HepG2 (cell line): Measurements from ENCODE around the gene ID4. TPM values are rescaled to one million over a fixed set of nuclear protein-coding genes. Genes with fewer than 3 reads are reported as not detected.

Experiments used
- ATAC-seq: fragments of 200-7000 bp; cut with Tn5 transposase; 3 replicates; pipeline ENCODE4 v1.9.1; 2020; ENCODE audit warnings: mild to moderate bottlenecking, moderate library complexity
- Bru-seq: library from RNA; stranded (reverse); fragments of 400-500 nt; gene quantifications from one replicate; lab custom pipeline; 2021; lab: Mats Ljungman, UMichigan
- BruChase-seq, 2 experiments: library from RNA; stranded (reverse); fragments of 400-500 nt; gene quantifications; one replicate each; lab custom pipeline; 2021; lab: Mats Ljungman, UMichigan
- BruUV-seq: library from RNA; stranded (reverse); fragments of 400-500 nt; replicated peaks from 2 replicates; lab custom pipeline; 2021; lab: Mats Ljungman, UMichigan
- CTCF ChIA-PET: fragments of 300-600 bp; formaldehyde crosslinking; extraction: SDS; loops from one replicate; lab custom pipeline; 2021; ENCODE audit warnings: low total read pairs, inconsistent platforms, low intra/inter-chr PET ratio; lab: Yijun Ruan, JAX
- POLR2A ChIA-PET: fragments of 350-600 bp; sonication (Branson Sonifier 250); formaldehyde crosslinking; loops from one replicate; lab custom pipeline; 2020; ENCODE audit warnings: antibody characterized with exemption, inconsistent platforms; lab: Yijun Ruan, JAX
- DNase-seq: peaks from one replicate; pipeline ENCODE4 v3.0.0-alpha.2; 2015; ENCODE audit warnings: low spot score
- FAIRE-seq: peaks from 3 replicates; lab custom pipeline; 2011; peaks lifted over from hg19 to GRCh38; lab: Jason Lieb, UNC
- H2AFZ ChIP-seq: one replicate; pipeline ENCODE4 v1.6.1; 2011; ENCODE audit warnings: low read length, inconsistent platforms
- H3K27ac ChIP-seq: fragments of 300-600 bp; 3 replicates; pipeline ENCODE4 v1.8.0; 2011; ENCODE audit warnings: mixed run types, mild to moderate bottlenecking, mixed read lengths, low read length, inconsistent platforms; ENCODE audit not compliant: insufficient read depth; ENCODE audit errors: extremely low read length
- H3K27me3 ChIP-seq, 2 experiments: fragments of 200-600 bp in 1 of 2; 2 replicates in 1 of 2; 3 replicates in 1 of 2; pipeline versions ENCODE4 v1.6.0 to v1.8.0; 2011; ENCODE audit warnings: low read length in 2 of 2, mild to moderate bottlenecking in 2 of 2, moderate library complexity in 2 of 2, inconsistent platforms in 1 of 2; ENCODE audit not compliant: insufficient read depth in 2 of 2, control insufficient read depth in 1 of 2
- H3K36me3 ChIP-seq, 2 experiments: fragments of 200-600 bp in 1 of 2; replicated peaks in 1 of 2; 2 replicates in 1 of 2; 3 replicates in 1 of 2; pipeline versions ENCODE4 v1.5.1 to v1.8.0; 2011; ENCODE audit warnings: low read length in 2 of 2, inconsistent platforms in 1 of 2; ENCODE audit not compliant: insufficient read depth in 2 of 2, control insufficient read depth in 1 of 2
- H3K4me1 ChIP-seq: 2 replicates; pipeline ENCODE4 v1.5.1; 2012; ENCODE audit warnings: low read length, inconsistent platforms; ENCODE audit not compliant: insufficient read depth
- H3K4me2 ChIP-seq: 2 replicates; pipeline ENCODE4 v1.6.0; 2011; ENCODE audit warnings: low read depth, low read length, inconsistent platforms
- H3K4me3 ChIP-seq, 3 experiments: fragments of 200-600 bp in 1 of 3; sonication (generic), shearing (Covaris generic) in 1 of 3; replicated peaks in 1 of 3; 2 replicates each; pipeline ENCODE4 v1.5.1; 2011 to 2016; ENCODE audit warnings: low read length in 3 of 3, inconsistent platforms in 2 of 3, low read depth in 2 of 3, mild to moderate bottlenecking in 2 of 3, control low read depth in 1 of 3, mixed read lengths in 1 of 3; ENCODE audit not compliant: insufficient read depth in 1 of 3
- H3K79me2 ChIP-seq: one replicate; pipeline ENCODE4 v1.6.1; 2011; ENCODE audit warnings: low read length, inconsistent platforms; ENCODE audit not compliant: insufficient read depth
- H3K9ac ChIP-seq: 2 replicates; pipeline ENCODE4 v1.6.0; 2011; ENCODE audit warnings: mild to moderate bottlenecking, low read depth, low read length, inconsistent platforms; ENCODE audit not compliant: insufficient read depth
- H3K9me3 ChIP-seq: 2 replicates; pipeline ENCODE4 v1.5.1; 2012; ENCODE audit warnings: mild to moderate bottlenecking, low read length
- H4K20me1 ChIP-seq: 2 replicates; pipeline ENCODE4 v1.6.0; 2011; ENCODE audit warnings: inconsistent platforms, mild to moderate bottlenecking, low read length, moderate library complexity; ENCODE audit not compliant: insufficient read depth
- HMGA1 ChIP-seq: sonication (generic); formaldehyde crosslinking; conservative IDR thresholded peaks from 2 replicates; pipeline ENCODE4 v1.4.0; 2020; ENCODE audit warnings: missing genetic modification reagents
- ZNF280D ChIP-seq: sonication (generic); formaldehyde crosslinking; IDR thresholded peaks from 2 replicates; pipeline ENCODE4 v1.5.1; 2020; ENCODE audit warnings: mild to moderate bottlenecking, missing genetic modification reagents
- ZNF674 ChIP-seq: sonication (generic); formaldehyde crosslinking; IDR thresholded peaks from 2 replicates; pipeline ENCODE4 v1.5.0; 2020; ENCODE audit warnings: low read depth, mild to moderate bottlenecking, missing genetic modification reagents
- WGBS: methylation state at CpG from one replicate; pipeline ENCODE4 v1.1.6; 2017; ENCODE audit warnings: low lambda C conversion rate; 5-methylcytosine and 5-hydroxymethylcytosine counted together
- in situ Hi-C: cut with HindIII; loops from 2 replicates; pipeline ENCODE4 v1.10.0; 2017; ENCODE audit warnings: low pct_unique_long_range_greater_than_20kb; ENCODE audit not compliant: extremely low pct_ligation_motif_present
- intact Hi-C: fragments of 100-400 bp; cut with micrococcal nuclease; formaldehyde crosslinking; loops from one replicate; pipeline ENCODE4 v1.10.0; 2022; ENCODE audit not compliant: unreplicated experiment
- long read RNA-seq, 2 experiments: library from RNA in 1 of 2; library from polyadenylated mRNA in 1 of 2; stranded (forward) in 1 of 2; unstranded in 1 of 2; transcript quantifications; one replicate each; pipeline ENCODE4 v2.0.0, GENCODE V29; 2019 to 2022
- polyA minus RNA-seq, 3 experiments: library from RNA; depleted of rRNA, polyadenylated mRNA; stranded (reverse); fragments of >200 nt; gene quantifications; 2 replicates each; pipeline ENCODE4 v1.2.3, GENCODE V29; 2011; ENCODE audit warnings: low replicate concordance in 1 of 3
- polyA plus RNA-seq, 8 experiments: library from polyadenylated mRNA; depleted of rRNA in 3 of 8; stranded (reverse) in 7 of 8; unstranded in 1 of 8; fragments of >200 nt; fragmentation: Illumina TruSeq in 4 of 8; extraction: Trizol in 4 of 8; gene quantifications; 2 replicates each; pipeline versions ENCODE4 v1.2.1 to v1.2.3, GENCODE V29; 2011 to 2016; ENCODE audit warnings: low read depth in 4 of 8, missing spikeins in 1 of 8, mixed read lengths in 1 of 8; ENCODE audit not compliant: insufficient read depth in 1 of 8
- total RNA-seq, 5 experiments: library from RNA; depleted of rRNA; stranded (reverse); fragments of >200 nt; fragmentation: Illumina TruSeq; extraction: Trizol; gene quantifications; 2 replicates each; pipeline ENCODE4 v1.2.3, GENCODE V29; 2016; ENCODE audit warnings: low read depth in 1 of 5
- TF ChIP-seq, protein P1 (sequence below): sonication (generic); formaldehyde crosslinking; IDR thresholded peaks from 2 replicates; pipeline ENCODE4 v1.4.0; 2020; ENCODE audit warnings: missing genetic modification reagents
- TF ChIP-seq, protein P2 (sequence below): sonication (generic); formaldehyde crosslinking; IDR thresholded peaks from 2 replicates; pipeline ENCODE4 v1.4.0; 2020; ENCODE audit warnings: missing genetic modification reagents

The ID4 gene
- 0.44 and 0.60 TPM in 2 replicates for total RNA-seq (2016; rRNA removed; fragmentation: Illumina TruSeq; extraction: Trizol)
- 0.44 and 0.71 TPM in 2 replicates for total RNA-seq (2016; cell fraction: cytosol; rRNA removed; fragmentation: Illumina TruSeq; extraction: Trizol; ENCODE audit: low read depth)
- 0.45 and 0.65 TPM in 2 replicates for total RNA-seq (2016; cell fraction: insoluble cytoplasmic fraction; rRNA removed; fragmentation: Illumina TruSeq; extraction: Trizol)
- total RNA-seq (2016; cell fraction: membrane; rRNA removed; fragmentation: Illumina TruSeq; extraction: Trizol), result 0.52 and 0.74 TPM in 2 replicates
- 0.53 and 0.56 TPM in 2 replicates for total RNA-seq (2016; cell fraction: nucleus; rRNA removed; fragmentation: Illumina TruSeq; extraction: Trizol)
- 0.05 and 0.20 TPM in 2 replicates for polyA plus RNA-seq (2011; rRNA removed)
- polyA plus RNA-seq (2011; cell fraction: cytosol; rRNA removed), result 0.05 and 0.09 TPM in 2 replicates
- polyA plus RNA-seq (2011; cell fraction: nucleus; rRNA removed), result 0.09 and 0.18 TPM in 2 replicates
- 0.12 and 0.30 TPM in 2 replicates for polyA plus RNA-seq (2012)
- 0.76 and 1.0 TPM in 2 replicates for polyA plus RNA-seq (2016; cell fraction: cytosol; fragmentation: Illumina TruSeq; extraction: Trizol; ENCODE audit: low read depth)
- polyA plus RNA-seq (2016; cell fraction: insoluble cytoplasmic fraction; fragmentation: Illumina TruSeq; extraction: Trizol; ENCODE audit: low read depth), result 0.59 and 0.71 TPM in 2 replicates
- 0.87 and 0.89 TPM in 2 replicates for polyA plus RNA-seq (2016; cell fraction: membrane; fragmentation: Illumina TruSeq; extraction: Trizol; ENCODE audit: low read depth)
- 1.1 and 1.2 TPM in 2 replicates for polyA plus RNA-seq (2016; cell fraction: nucleus; fragmentation: Illumina TruSeq; extraction: Trizol; ENCODE audit: insufficient read depth, low read depth)
- polyA minus RNA-seq (2011; rRNA and poly(A)+ RNA removed; ENCODE audit: low replicate concordance), result not detected in 2 replicates
- not detected in 2 replicates for polyA minus RNA-seq (2011; cell fraction: cytosol; rRNA and poly(A)+ RNA removed)
- polyA minus RNA-seq (2011; cell fraction: nucleus; rRNA and poly(A)+ RNA removed), result 0.50 and 1.9 TPM in 2 replicates
- percentile 41 among the genes with signal in this experiment for Bru-seq, nascent RNA
- percentile 56 among the genes with signal in this experiment for BruChase-seq, experiment 1, labeled RNA remaining after a 6-hour chase
- percentile 55 among the genes with signal in this experiment for BruChase-seq, experiment 2, labeled RNA remaining after a 2-hour chase
- long read RNA-seq, experiment 1, partial matches to known transcripts, result 1 of 1 reads
- long read RNA-seq, experiment 1, other reads (novel, unspliced or antisense), result 0 of 1 reads
- long read RNA-seq, experiment 2, result 0 reads

- CTCF ChIA-PET, result no interaction called here
- no TSS peak for BruUV-seq
- H3K4me3 ChIP-seq, result peak within 1 kb of the TSS; percentile 88 to 94 (median 89)
- H3K4me1 ChIP-seq, result peaks cover 55% of the 10 kb centered on the region
- POLR2A ChIA-PET, result interaction anchor here (0.6 kb wide), 1 partner anchor 8 kb away, joined by 3 read pairs; no protein-coding TSS in a partner anchor
- peak within 1 kb of the TSS; percentile 85 for H3K4me2 ChIP-seq
- DNase-seq (no peak), FAIRE-seq (no peak), ATAC-seq (no peak)
- intact Hi-C loops, result no loop called here
- H4K20me1 ChIP-seq, result no peaks in the 10 kb centered on the region; the same call in 1 of the 2 replicates
- in situ Hi-C loops, result loop anchor here (25.0 kb wide), 1 partner anchor 1575 kb away; the partner anchor contains the start of gene DEK
- H2AFZ ChIP-seq, result no peak within 1 kb of the TSS
- H3K79me2 ChIP-seq, result no peaks in the 10 kb centered on the region
- H3K9me3 ChIP-seq, result no peaks in the 10 kb centered on the region
- WGBS, result 96% methylated on average over 71 of the region's 71 CpGs
- H3K9ac ChIP-seq, result peak within 1 kb of the TSS; percentile 80
- H3K27me3 ChIP-seq, result no peaks in the 10 kb centered on the region; a peak in 1 of 5 replicates
- H3K27ac ChIP-seq, result peak within 1 kb of the TSS; percentile 79
- no peaks in the 10 kb centered on the region for H3K36me3 ChIP-seq
- no peak for TF ChIP-seq ZNF280D
- TF ChIP-seq, protein P1, sequence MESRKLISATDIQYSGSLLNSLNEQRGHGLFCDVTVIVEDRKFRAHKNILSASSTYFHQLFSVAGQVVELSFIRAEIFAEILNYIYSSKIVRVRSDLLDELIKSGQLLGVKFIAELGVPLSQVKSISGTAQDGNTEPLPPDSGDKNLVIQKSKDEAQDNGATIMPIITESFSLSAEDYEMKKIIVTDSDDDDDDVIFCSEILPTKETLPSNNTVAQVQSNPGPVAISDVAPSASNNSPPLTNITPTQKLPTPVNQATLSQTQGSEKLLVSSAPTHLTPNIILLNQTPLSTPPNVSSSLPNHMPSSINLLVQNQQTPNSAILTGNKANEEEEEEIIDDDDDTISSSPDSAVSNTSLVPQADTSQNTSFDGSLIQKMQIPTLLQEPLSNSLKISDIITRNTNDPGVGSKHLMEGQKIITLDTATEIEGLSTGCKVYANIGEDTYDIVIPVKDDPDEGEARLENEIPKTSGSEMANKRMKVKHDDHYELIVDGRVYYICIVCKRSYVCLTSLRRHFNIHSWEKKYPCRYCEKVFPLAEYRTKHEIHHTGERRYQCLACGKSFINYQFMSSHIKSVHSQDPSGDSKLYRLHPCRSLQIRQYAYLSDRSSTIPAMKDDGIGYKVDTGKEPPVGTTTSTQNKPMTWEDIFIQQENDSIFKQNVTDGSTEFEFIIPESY (CRISPR knock-in tag), result peak; percentile 72
- TF ChIP-seq, protein P2, sequence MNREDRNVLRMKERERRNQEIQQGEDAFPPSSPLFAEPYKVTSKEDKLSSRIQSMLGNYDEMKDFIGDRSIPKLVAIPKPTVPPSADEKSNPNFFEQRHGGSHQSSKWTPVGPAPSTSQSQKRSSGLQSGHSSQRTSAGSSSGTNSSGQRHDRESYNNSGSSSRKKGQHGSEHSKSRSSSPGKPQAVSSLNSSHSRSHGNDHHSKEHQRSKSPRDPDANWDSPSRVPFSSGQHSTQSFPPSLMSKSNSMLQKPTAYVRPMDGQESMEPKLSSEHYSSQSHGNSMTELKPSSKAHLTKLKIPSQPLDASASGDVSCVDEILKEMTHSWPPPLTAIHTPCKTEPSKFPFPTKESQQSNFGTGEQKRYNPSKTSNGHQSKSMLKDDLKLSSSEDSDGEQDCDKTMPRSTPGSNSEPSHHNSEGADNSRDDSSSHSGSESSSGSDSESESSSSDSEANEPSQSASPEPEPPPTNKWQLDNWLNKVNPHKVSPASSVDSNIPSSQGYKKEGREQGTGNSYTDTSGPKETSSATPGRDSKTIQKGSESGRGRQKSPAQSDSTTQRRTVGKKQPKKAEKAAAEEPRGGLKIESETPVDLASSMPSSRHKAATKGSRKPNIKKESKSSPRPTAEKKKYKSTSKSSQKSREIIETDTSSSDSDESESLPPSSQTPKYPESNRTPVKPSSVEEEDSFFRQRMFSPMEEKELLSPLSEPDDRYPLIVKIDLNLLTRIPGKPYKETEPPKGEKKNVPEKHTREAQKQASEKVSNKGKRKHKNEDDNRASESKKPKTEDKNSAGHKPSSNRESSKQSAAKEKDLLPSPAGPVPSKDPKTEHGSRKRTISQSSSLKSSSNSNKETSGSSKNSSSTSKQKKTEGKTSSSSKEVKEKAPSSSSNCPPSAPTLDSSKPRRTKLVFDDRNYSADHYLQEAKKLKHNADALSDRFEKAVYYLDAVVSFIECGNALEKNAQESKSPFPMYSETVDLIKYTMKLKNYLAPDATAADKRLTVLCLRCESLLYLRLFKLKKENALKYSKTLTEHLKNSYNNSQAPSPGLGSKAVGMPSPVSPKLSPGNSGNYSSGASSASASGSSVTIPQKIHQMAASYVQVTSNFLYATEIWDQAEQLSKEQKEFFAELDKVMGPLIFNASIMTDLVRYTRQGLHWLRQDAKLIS (CRISPR knock-in tag), result no peak
- no peak for TF ChIP-seq ZNF674
- no peak for TF ChIP-seq HMGA1 (CRISPR knock-in tag)
Measured at GRCh38 chr6:19836799-19837510, at the start of gene ID4. Gene ID4, plus strand, starts transcription at chr6:19837370. Its CDS starts 385 bp downstream, at chr6:19837755.
